Endothelial cell of umbilical vein (primary cell): ENCODE results near the gene SHISA8. TPM values are rescaled to one million over a fixed set of nuclear protein-coding genes. Genes with fewer than 3 reads are reported as not detected.

Experiments used
- BruUV-seq: library from RNA; stranded (reverse); fragments of 400-500 nt; replicated peaks from 2 replicates; lab custom pipeline; 2021; lab: Mats Ljungman, UMichigan
- CTCF ChIA-PET: fragments of 300-600, 350-600 bp; sonication (Branson Sonifier 250); formaldehyde crosslinking; loops from one replicate; lab custom pipeline; 2021; ENCODE audit warnings: antibody characterized with exemption, inconsistent platforms; lab: Charles Lee
- POLR2A ChIA-PET: fragments of 300-600, 350-600 bp; sonication (Branson Sonifier 250); formaldehyde crosslinking; loops from one replicate; lab custom pipeline; 2021; ENCODE audit warnings: antibody characterized with exemption, inconsistent platforms; lab: Charles Lee
- DNase-seq: peaks from one replicate; pipeline ENCODE4 v3.0.0-alpha.2; 2011; ENCODE audit warnings: low read depth, low spot score
- FAIRE-seq: peaks from 2 replicates; lab custom pipeline; 2011; peaks lifted over from hg19 to GRCh38; lab: Jason Lieb, UNC
- H2AFZ ChIP-seq: 2 replicates; pipeline ENCODE4 v1.6.0; 2012; ENCODE audit warnings: low read depth, low read length, control low read depth, inconsistent platforms
- H3K27ac ChIP-seq: 2 replicates; pipeline ENCODE4 v1.5.1; 2011; ENCODE audit warnings: low read depth, mild to moderate bottlenecking, control low read depth, low read length, moderate library complexity; ENCODE audit not compliant: insufficient read depth
- H3K27me3 ChIP-seq, 2 experiments: 2 replicates each; pipeline versions ENCODE4 v1.6.0 to v1.6.1; 2011; ENCODE audit warnings: low read length in 2 of 2, mixed read lengths in 1 of 2; ENCODE audit not compliant: control insufficient read depth in 2 of 2, insufficient read depth in 2 of 2
- H3K36me3 ChIP-seq, 2 experiments: 2 replicates in 1 of 2; 3 replicates in 1 of 2; pipeline ENCODE4 v1.5.1; 2011; ENCODE audit warnings: low read length in 2 of 2, mild to moderate bottlenecking in 1 of 2, moderate library complexity in 1 of 2; ENCODE audit not compliant: control insufficient read depth in 2 of 2, insufficient read depth in 2 of 2; ENCODE audit errors: extremely low read depth in 1 of 2
- H3K4me1 ChIP-seq: 3 replicates; pipeline ENCODE4 v1.5.1; 2011; ENCODE audit warnings: mild to moderate bottlenecking, low read length; ENCODE audit not compliant: control insufficient read depth, insufficient read depth; ENCODE audit errors: extremely low read depth
- H3K4me2 ChIP-seq: 2 replicates; pipeline ENCODE4 v1.6.1; 2011; ENCODE audit warnings: low read length, control low read depth, mixed read lengths; ENCODE audit not compliant: insufficient read depth
- H3K4me3 ChIP-seq, 3 experiments: fragments of 200-600 bp in 1 of 3; sonication (generic), shearing (Covaris generic) in 1 of 3; replicated peaks in 1 of 3; 2 replicates each; pipeline ENCODE4 v1.5.1; 2011 to 2016; ENCODE audit warnings: control low read depth in 3 of 3, low read length in 3 of 3, mild to moderate bottlenecking in 2 of 3, inconsistent platforms in 1 of 3, low read depth in 1 of 3, moderate library complexity in 1 of 3; ENCODE audit not compliant: insufficient read depth in 1 of 3
- H3K79me2 ChIP-seq: 2 replicates; pipeline ENCODE4 v1.6.0; 2012; ENCODE audit warnings: low read length, inconsistent platforms; ENCODE audit not compliant: control insufficient read depth, insufficient read depth
- H3K9ac ChIP-seq: replicated peaks from 2 replicates; pipeline ENCODE3; 2011; ENCODE audit warnings: low read length, control low read depth; ENCODE audit not compliant: insufficient read depth; ENCODE audit errors: extremely low read depth
- H3K9me1 ChIP-seq: replicated peaks from 3 replicates; pipeline ENCODE4 v1.6.0; 2011; ENCODE audit warnings: mild to moderate bottlenecking, low read length; ENCODE audit not compliant: control insufficient read depth, insufficient read depth; ENCODE audit errors: extremely low read depth
- H3K9me3 ChIP-seq: replicated peaks from 2 replicates; pipeline ENCODE4 v1.5.1; 2012; ENCODE audit warnings: low read length, inconsistent platforms; ENCODE audit not compliant: control insufficient read depth, insufficient read depth
- H4K20me1 ChIP-seq: replicated peaks from 2 replicates; pipeline ENCODE3; 2011; ENCODE audit warnings: mild to moderate bottlenecking, low read length; ENCODE audit not compliant: control insufficient read depth, insufficient read depth; ENCODE audit errors: extremely low read depth
- CTCF ChIP-seq, 2 donors: IDR thresholded peaks; 1 replicate in 1 of 2; 2 replicates in 1 of 2; pipeline ENCODE4 v1.5.1; 2011; ENCODE audit warnings: low read length in 2 of 2, mild to moderate bottlenecking in 2 of 2, moderate library complexity in 2 of 2, control low read depth in 1 of 2, inconsistent platforms in 1 of 2, low read depth in 1 of 2; ENCODE audit not compliant: insufficient read depth in 1 of 2; ENCODE audit errors: extremely low read depth in 1 of 2
- EZH2 ChIP-seq: IDR thresholded peaks from 2 replicates; pipeline ENCODE4 v1.6.1; 2012; ENCODE audit warnings: borderline replicate concordance, low read depth, mild to moderate bottlenecking, moderate library complexity, low read length, inconsistent platforms; ENCODE audit not compliant: severe bottlenecking
- FOS ChIP-seq: IDR thresholded peaks from 2 replicates; pipeline ENCODE4 v1.6.1; 2011; ENCODE audit warnings: mild to moderate bottlenecking, low read length, moderate library complexity, borderline replicate concordance; ENCODE audit not compliant: insufficient read depth
- GATA2 ChIP-seq: IDR thresholded peaks from 2 replicates; pipeline ENCODE4 v1.7.0; 2011; ENCODE audit warnings: low read depth, mild to moderate bottlenecking, moderate library complexity, mixed read lengths, low read length; ENCODE audit not compliant: insufficient read length, insufficient read depth
- JUN ChIP-seq: IDR thresholded peaks from 2 replicates; pipeline ENCODE4 v1.6.1; 2011; ENCODE audit warnings: borderline replicate concordance, low read depth; ENCODE audit not compliant: insufficient read length, insufficient read depth
- MAX ChIP-seq: IDR thresholded peaks from 2 replicates; pipeline ENCODE4 v1.6.1; 2011; ENCODE audit not compliant: insufficient read depth, insufficient read length
- MYC ChIP-seq: IDR thresholded peaks from one replicate; pipeline ENCODE4 v1.6.1; 2011; ENCODE audit warnings: mild to moderate bottlenecking, low read depth, low read length
- POLR2A ChIP-seq: IDR thresholded peaks from 2 replicates; pipeline ENCODE4 v1.6.1; 2012; ENCODE audit warnings: low read depth, mild to moderate bottlenecking, control low read depth, low read length
- POLR2AphosphoS5 ChIP-seq: IDR thresholded peaks from 2 replicates; pipeline ENCODE4 v1.6.1; 2012; ENCODE audit warnings: low read depth, mild to moderate bottlenecking, control low read depth, low read length, moderate library complexity; ENCODE audit not compliant: insufficient read depth
- dilution Hi-C: fragments of 300-500 bp; cut with MboI; formaldehyde crosslinking; loops from one replicate; pipeline ENCODE4 v1.15.0; 2019; ENCODE audit warnings: low sequenced_read_pairs; ENCODE audit not compliant: extremely low pct_ligation_motif_present
- intact Hi-C: fragments of 100-400 bp; cut with micrococcal nuclease; formaldehyde crosslinking; loops from one replicate; pipeline ENCODE4 v1.10.0; 2022
- polyA plus RNA-seq, 4 experiments: library from polyadenylated mRNA; depleted of rRNA in 3 of 4; stranded (reverse) in 3 of 4; unstranded in 1 of 4; fragments of >200 nt; gene quantifications; 2 replicates each; pipeline versions ENCODE4 v1.2.1 to v1.2.3, GENCODE V29; 2011 to 2012; ENCODE audit warnings: missing spikeins in 1 of 4
- total RNA-seq: library from RNA; stranded (reverse); gene quantifications from 2 replicates; pipeline ENCODE4 v1.2.3, GENCODE V29; 2021

The SHISA8 gene
- total and polyA plus RNA-seq, 2 donors (not counting 3 experiments of a cell fraction or from before 2014, with no cell fraction given) = not detected

GRCh38 chr22:41957941-41958556 is 43.2 kb upstream of the SHISA8 start:
- H3K4me3 ChIP-seq = no peak overlapping the region
- H3K79me2 ChIP-seq = no peaks in the 10 kb centered on the region
- peak overlapping the region; percentile 65 for H2AFZ ChIP-seq
- H3K9me3 ChIP-seq = no peaks in the 10 kb centered on the region
- no peaks in the 10 kb centered on the region for H3K9me1 ChIP-seq
- no TSS peak for BruUV-seq
- CTCF ChIA-PET = interaction anchor here (3.3 kb wide), 1 partner anchor 261 kb away, joined by 15 read pairs; no protein-coding TSS in a partner anchor
- TF ChIP-seq POLR2A (no peak), GATA2 (no peak), MYC (no peak), EZH2 (no peak), CTCF (IDR thresholded peaks at IDR 0.05; ENCODE audit: extremely low read depth in 1 of 2, insufficient read depth in 1 of 2, low read depth in 1 of 2, low read length in 2 of 2) (no peak), FOS (no peak), MAX (no peak), JUN (no peak), POLR2AphosphoS5 (no peak)
- H3K27me3 ChIP-seq = no peaks in the 10 kb centered on the region
- intact Hi-C loops = loop anchor here (5.0 kb wide), 1 partner anchor 136 kb away; no protein-coding TSS in a partner anchor
- no peak overlapping the region for H3K27ac ChIP-seq
- H3K36me3 ChIP-seq = no peaks in the 10 kb centered on the region
- no peaks in the 10 kb centered on the region for H4K20me1 ChIP-seq
- no peak for FAIRE-seq
- no peak for DNase-seq
- POLR2A ChIA-PET = no interaction called here
- dilution Hi-C loops = no loop called here
- H3K4me2 ChIP-seq = no peak overlapping the region
- H3K9ac ChIP-seq = no peak overlapping the region
- no peaks in the 10 kb centered on the region for H3K4me1 ChIP-seq
